HCT116 (cell line): Measurements from ENCODE around the gene OR1J1. TPM values are rescaled to one million over a fixed set of nuclear protein-coding genes. Genes with fewer than 3 reads are reported as not detected.

Experiments
- total RNA-seq: library from RNA; stranded (reverse); gene quantifications from one replicate; pipeline ENCODE4 v1.2.1, GENCODE V29; 2021; ENCODE audit not compliant: unreplicated experiment

The OR1J1 gene
- total RNA-seq, 1 experiment from 2014 or later: not detected

Other genes with a start within 250 kb of the OR1J1 start
- 4.1 TPM for gene LHX6, start 249.0 kb downstream of the OR1J1 start, total RNA-seq
- 32.5 TPM for gene RBM18, start 213.1 kb downstream of the OR1J1 start, total RNA-seq
- 88.6 TPM for gene MRRF, start 213.0 kb downstream of the OR1J1 start, total RNA-seq
- gene PTGS1, start 106.9 kb downstream of the OR1J1 start, total RNA-seq: 3.5 TPM
- not detected for gene OR1J2, start 32.9 kb upstream of the OR1J1 start, total RNA-seq
- not detected for gene OR1J4, start 41.2 kb upstream of the OR1J1 start, total RNA-seq
- gene OR1N1, start 49.4 kb upstream of the OR1J1 start, total RNA-seq: not detected
- gene OR1N2, start 75.2 kb upstream of the OR1J1 start, total RNA-seq: not detected
- gene OR1L8, start 105.5 kb upstream of the OR1J1 start, total RNA-seq: not detected
- gene OR1Q1, start 136.8 kb upstream of the OR1J1 start, total RNA-seq: not detected
- not detected for gene OR1B1, start 179.7 kb upstream of the OR1J1 start, total RNA-seq
- not detected for gene OR1L1, start 183.8 kb upstream of the OR1J1 start, total RNA-seq
- gene OR1L3, start 197.2 kb upstream of the OR1J1 start, total RNA-seq: not detected
- gene OR1L4, start 246.1 kb upstream of the OR1J1 start, total RNA-seq: not detected